ENCODE results near the gene TNS4. TPM values are rescaled to one million over a fixed set of nuclear protein-coding genes. Genes with fewer than 3 reads are reported as not detected.

TNS4 gene
- total and polyA plus RNA-seq, 7 donors = 0.04 to 0.06 TPM; not detected in 5

- ATAC-seq (no peak), DNase-seq (no peak)
- peak overlapping the region; percentile 25 for H3K27ac ChIP-seq
- intact Hi-C loops (cut with DNase I) = loop anchor here in 1 of 2 donors (10.0 kb wide), 1 partner anchor 231 kb away; the partner anchor contains the start of gene RARA
- H3K9me3 ChIP-seq = no peaks in the 10 kb centered on the region
- peaks cover 39% of the 10 kb centered on the region for H3K4me1 ChIP-seq
- H3K4me3 ChIP-seq = no peak overlapping the region
- 45 to 67% (median 49%) methylated on average over 3 of the region's 3 CpGs for WGBS, 3 donors
- H3K36me3 ChIP-seq (ENCODE audit: insufficient read depth in 1 of 2, low read depth in 1 of 2) = no peaks in the 10 kb centered on the region
- no peak for TF ChIP-seq CTCF (IDR thresholded peaks at IDR 0.05)
- no peaks in the 10 kb centered on the region for H3K27me3 ChIP-seq (ENCODE audit: insufficient read depth in 3 of 3, low read length in 2 of 3)
These were observed 34.5 kb upstream of the TNS4 start for GRCh38 chr17:40535924-40536294.

GRCh38 chr17:40535438-40535837, 34.0 kb upstream of the TNS4 start:
- H3K4me1 ChIP-seq = peaks cover 39% of the 10 kb centered on the region
- H3K27ac ChIP-seq = peak overlapping the region; percentile 25
- no peak for TF ChIP-seq CTCF (IDR thresholded peaks at IDR 0.05)
- H3K9me3 ChIP-seq = no peaks in the 10 kb centered on the region
- ATAC-seq (no peak), DNase-seq (no peak)
- 83 to 89% (median 85%) methylated on average over 4 of the region's 4 CpGs for WGBS, 3 donors
- H3K4me3 ChIP-seq = no peak overlapping the region
- no peaks in the 10 kb centered on the region for H3K27me3 ChIP-seq (ENCODE audit: insufficient read depth in 3 of 3, low read length in 2 of 3)
- intact Hi-C loops (cut with DNase I) = loop anchor here in 1 of 2 donors (10.0 kb wide), 1 partner anchor 231 kb away; the partner anchor contains the start of gene RARA
- no peaks in the 10 kb centered on the region for H3K36me3 ChIP-seq (ENCODE audit: insufficient read depth in 1 of 2, low read depth in 1 of 2)

- no peak for ATAC-seq
- no peaks in the 10 kb centered on the region for H3K9me3 ChIP-seq
- no peak overlapping the region for H3K27ac ChIP-seq
- H3K4me1 ChIP-seq = peaks cover 34% of the 10 kb centered on the region
- no peaks in the 10 kb centered on the region for H3K27me3 ChIP-seq (ENCODE audit: insufficient read depth in 3 of 3, low read length in 2 of 3)
- intact Hi-C loops (cut with DNase I) = loop anchor here (5.0 to 10.0 kb wide), 4 partner anchors 92 to 230 kb away; partner anchors contain the start of genes IGFBP4 (in 1 of the 2) and RARA (in 1 of the 2)
- no peaks in the 10 kb centered on the region for H3K36me3 ChIP-seq (ENCODE audit: insufficient read depth in 1 of 2, low read depth in 1 of 2)
- DNase-seq = no peak
- WGBS, 3 donors = 87 to 91% (median 88%) methylated on average over 11 of the region's 11 CpGs
- TF ChIP-seq CTCF (IDR thresholded peaks at IDR 0.05) = no peak
- H3K4me3 ChIP-seq = no peak overlapping the region
These were observed 33.2 kb upstream of the TNS4 start for GRCh38 chr17:40534371-40535189.

- no peak for TF ChIP-seq CTCF (IDR thresholded peaks at IDR 0.05)
- Histone ChIP-seq H3K4me3 (no peak overlapping the region), H3K27me3 (ENCODE audit: insufficient read depth in 3 of 3, low read length in 2 of 3) (no peaks in the 10 kb centered on the region), H3K9me3 (no peaks in the 10 kb centered on the region), H3K4me1 (peaks cover 29% of the 10 kb centered on the region), H3K27ac (no peak overlapping the region), H3K36me3 (ENCODE audit: insufficient read depth in 1 of 2, low read depth in 1 of 2) (no peaks in the 10 kb centered on the region)
- DNase-seq = no peak
- ATAC-seq = no peak
- intact Hi-C loops (cut with DNase I) = loop anchor here (2.0 to 10.0 kb wide), 7 partner anchors 91 to 229 kb away; partner anchors contain the start of genes IGFBP4 (in 2 of the 2) and RARA (in 1 of the 2)
- 66 to 71% (median 68%) methylated on average over 4 of the region's 4 CpGs for WGBS, 3 donors
These were observed 32.5 kb upstream of the TNS4 start for GRCh38 chr17:40533896-40534295.
